ENCODE measurements around the gene PPP2R3B.
"Not testable (repeated sequence)": the region's sequence is repeated elsewhere in the genome, so short reads cannot be mapped to it uniquely, and the experiment has no call there.

Gene PPP2R3B

DNA sequence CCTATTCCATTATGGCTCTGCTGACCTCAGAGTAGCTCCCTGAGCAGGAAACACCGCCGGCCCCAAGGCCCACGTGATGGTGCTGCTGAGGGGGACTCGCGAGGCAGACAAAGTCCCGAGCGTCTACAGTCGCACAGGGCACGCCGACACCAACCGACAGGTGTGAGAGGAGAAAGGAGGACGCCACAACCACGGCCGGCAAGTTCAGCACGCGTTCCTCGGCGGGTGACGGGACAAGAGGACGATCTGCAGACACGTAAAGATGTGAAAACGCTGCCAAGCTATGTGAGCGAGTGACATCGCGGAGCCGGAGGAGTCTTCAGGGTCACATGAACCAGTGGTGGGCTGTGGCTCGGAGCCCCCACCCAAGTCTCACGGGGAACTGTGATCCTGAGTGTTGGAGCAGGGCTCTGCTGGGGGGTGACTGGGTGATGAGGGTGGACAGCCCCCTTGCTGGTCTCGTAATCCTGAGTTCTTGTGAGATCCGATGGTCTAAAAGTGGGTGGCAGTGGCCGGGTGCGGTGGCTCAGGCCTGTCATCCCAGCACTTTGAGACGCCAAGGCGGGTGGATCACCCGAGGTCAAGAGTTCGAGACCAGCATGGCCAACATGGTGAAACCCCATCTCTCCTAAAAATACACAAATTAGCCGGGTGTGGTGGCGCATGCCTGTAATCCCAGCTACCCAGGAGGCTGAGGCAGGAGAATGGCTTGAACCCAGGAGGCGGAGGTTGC lies 34.0 kb downstream of the PPP2R3B start:
- in situ Hi-C loops (cut with MboI; ENCODE audit: low sequenced_read_pairs, unreplicated experiment), result no loop called here
- TF ChIP-seq, protein P1, sequence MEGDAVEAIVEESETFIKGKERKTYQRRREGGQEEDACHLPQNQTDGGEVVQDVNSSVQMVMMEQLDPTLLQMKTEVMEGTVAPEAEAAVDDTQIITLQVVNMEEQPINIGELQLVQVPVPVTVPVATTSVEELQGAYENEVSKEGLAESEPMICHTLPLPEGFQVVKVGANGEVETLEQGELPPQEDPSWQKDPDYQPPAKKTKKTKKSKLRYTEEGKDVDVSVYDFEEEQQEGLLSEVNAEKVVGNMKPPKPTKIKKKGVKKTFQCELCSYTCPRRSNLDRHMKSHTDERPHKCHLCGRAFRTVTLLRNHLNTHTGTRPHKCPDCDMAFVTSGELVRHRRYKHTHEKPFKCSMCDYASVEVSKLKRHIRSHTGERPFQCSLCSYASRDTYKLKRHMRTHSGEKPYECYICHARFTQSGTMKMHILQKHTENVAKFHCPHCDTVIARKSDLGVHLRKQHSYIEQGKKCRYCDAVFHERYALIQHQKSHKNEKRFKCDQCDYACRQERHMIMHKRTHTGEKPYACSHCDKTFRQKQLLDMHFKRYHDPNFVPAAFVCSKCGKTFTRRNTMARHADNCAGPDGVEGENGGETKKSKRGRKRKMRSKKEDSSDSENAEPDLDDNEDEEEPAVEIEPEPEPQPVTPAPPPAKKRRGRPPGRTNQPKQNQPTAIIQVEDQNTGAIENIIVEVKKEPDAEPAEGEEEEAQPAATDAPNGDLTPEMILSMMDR (IDR thresholded peaks at IDR 0.05; ENCODE audit: borderline replicate concordance, control extremely low read depth, extremely low read depth, insufficient read depth, missing control alignments), result no peak

DNA sequence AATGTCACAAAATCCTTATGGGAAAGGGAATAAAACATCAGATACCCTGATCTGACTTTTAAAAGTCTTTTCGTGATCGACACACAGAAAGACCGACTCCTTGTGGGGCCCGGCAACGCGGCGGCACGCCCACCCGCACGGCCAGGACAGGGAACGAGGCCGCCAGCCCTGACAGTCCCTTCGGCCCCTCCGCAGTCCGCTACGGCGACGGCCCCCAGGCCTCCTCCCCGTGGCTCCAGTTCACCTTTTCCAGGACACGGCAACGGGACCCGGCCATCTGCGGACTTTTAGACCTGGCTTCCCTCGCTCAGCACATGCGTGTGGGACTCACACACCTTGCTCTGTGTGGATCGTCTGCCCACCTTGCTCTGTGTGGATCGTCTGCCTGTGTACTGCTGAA lies 34.5 kb downstream of the PPP2R3B start:
- no peak for DNase-seq (ENCODE audit: low spot score)
- in situ Hi-C loops (cut with MboI; ENCODE audit: low sequenced_read_pairs, unreplicated experiment), result no loop called here
- TF ChIP-seq, protein P1 (IDR thresholded peaks at IDR 0.05; ENCODE audit: borderline replicate concordance, control extremely low read depth, extremely low read depth, insufficient read depth, missing control alignments), result no peak

More for the DNA sequence above, 34.0 kb downstream of the PPP2R3B start:
- DNase-seq (ENCODE audit: low spot score), result no peak

DNA sequence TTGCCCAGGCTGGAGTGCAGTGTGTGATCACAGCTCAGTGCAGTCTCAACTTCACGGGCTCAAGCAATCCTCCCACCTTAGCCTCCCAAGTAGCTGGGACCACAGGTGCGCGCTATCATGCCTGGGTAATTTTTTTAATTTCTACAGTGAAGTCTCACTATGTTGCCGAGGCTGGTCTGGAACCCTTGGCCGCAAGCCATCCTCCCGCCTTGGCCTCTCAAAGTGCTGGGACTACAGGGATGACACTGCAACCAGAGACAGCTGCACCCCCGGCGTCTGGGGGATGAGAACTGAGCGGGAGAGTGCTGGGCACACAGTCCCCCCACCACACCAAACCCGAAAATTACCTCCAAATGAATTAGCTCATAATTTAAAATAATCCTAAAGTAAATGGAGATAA lies 35.0 kb downstream of the PPP2R3B start:
- TF ChIP-seq, protein P1 (IDR thresholded peaks at IDR 0.05; ENCODE audit: borderline replicate concordance, control extremely low read depth, extremely low read depth, insufficient read depth, missing control alignments), result no peak
- in situ Hi-C loops (cut with MboI; ENCODE audit: low sequenced_read_pairs, unreplicated experiment), result no loop called here
- no peak for DNase-seq (ENCODE audit: low spot score)

DNA sequence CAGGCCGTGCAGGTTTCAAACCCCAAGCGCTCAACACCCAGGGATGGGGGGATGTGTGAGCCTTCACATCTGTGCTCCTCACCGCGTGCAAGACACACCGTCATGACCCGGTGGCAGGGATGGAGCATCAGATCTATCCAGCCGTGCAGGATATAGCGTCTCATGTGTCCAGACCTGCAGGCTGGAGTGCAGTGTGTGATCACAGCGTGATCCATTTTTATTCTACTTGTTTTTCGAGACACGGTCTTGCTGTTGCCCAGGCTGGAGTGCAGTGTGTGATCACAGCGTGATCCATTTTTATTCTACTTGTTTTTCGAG lies 35.4 kb downstream of the PPP2R3B start:
- not testable (repeated sequence) for DNase-seq (ENCODE audit: low spot score)

DNA sequence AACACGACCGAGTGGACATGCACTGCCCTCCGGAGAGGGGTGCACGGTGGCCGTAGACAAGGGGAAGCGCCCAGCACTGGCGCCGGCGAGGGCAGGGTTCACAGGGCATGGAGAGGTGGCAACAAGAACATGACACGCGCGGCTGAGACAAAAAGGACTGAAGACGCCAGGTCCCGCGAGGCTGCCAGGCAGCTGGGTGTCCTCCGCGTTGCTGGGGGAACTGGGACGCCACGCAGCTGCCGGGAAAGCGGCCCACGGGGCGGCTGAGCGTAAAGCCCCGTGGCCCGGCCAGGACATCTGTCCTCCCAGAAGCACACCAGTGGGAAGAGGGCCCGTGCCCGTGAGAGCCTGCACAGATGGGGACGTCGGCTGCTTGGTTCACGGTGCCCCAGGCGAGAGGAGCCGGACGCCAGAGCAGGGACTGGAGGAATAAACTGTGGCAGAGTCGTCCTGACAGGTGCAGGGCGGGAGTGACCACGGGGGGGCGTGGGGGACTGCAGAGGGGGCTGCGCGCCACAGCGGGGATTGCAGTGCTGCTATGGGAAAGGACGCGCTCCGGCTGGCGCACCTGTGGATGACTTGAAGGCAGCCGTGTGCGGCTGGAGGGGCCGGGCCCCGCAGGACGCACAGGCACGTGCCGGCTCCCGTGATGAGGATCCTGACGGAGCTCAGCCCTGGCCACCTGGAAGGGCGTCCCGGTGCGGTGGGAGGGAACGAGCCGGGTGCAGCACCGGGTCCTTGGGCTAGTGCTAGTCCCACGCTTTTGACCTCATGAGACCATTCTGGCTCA lies 36.0 kb downstream of the PPP2R3B start:
- in situ Hi-C loops (cut with MboI; ENCODE audit: low sequenced_read_pairs, unreplicated experiment), result no loop called here
- no peak for DNase-seq (ENCODE audit: low spot score)
- TF ChIP-seq, protein P1 (IDR thresholded peaks at IDR 0.05; ENCODE audit: borderline replicate concordance, control extremely low read depth, extremely low read depth, insufficient read depth, missing control alignments), result no peak

More for the DNA sequence above, 35.4 kb downstream of the PPP2R3B start:
- in situ Hi-C loops (cut with MboI; ENCODE audit: low sequenced_read_pairs, unreplicated experiment), result not testable (repeated sequence)

DNA sequence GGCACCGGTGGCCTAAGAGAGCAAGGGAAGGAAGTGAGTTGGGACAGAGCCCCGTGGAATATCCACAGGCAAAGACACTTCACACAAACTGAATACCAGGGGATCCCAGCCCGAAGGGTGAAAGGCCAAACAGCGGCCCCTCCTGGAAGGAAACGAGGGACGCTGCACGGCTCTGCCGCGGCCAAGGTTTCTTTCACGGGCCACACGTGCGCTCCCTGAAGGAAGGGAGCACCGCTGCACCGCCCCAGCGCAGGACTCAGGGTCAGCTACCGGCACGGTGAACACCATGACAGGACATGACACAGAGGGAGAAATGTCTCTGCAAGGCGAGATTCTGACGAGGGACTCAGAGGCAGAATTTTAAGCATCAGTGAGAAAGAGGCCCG lies 36.6 kb downstream of the PPP2R3B start:
- TF ChIP-seq, protein P1 (IDR thresholded peaks at IDR 0.05; ENCODE audit: borderline replicate concordance, control extremely low read depth, extremely low read depth, insufficient read depth, missing control alignments), result no peak
- in situ Hi-C loops (cut with MboI; ENCODE audit: low sequenced_read_pairs, unreplicated experiment), result no loop called here
- DNase-seq (ENCODE audit: low spot score), result no peak

DNA sequence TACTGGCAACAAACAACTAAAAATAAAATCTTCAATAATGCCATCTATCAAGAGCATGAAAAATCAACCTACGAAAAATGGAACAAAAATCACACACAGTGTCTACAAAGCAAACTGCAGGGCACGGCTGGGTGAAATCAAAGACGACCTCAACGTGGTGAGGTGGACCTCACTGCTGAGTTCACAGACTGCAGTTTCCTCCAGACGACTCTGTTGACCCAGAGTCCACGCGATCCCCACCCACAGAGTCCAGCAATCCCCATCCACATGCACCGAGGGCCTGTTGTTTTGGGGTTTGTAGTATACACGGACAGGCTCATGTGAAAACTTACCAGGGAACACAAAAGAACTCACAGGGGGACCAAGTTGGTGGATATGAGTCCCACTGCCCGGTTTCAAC lies 37.0 kb downstream of the PPP2R3B start:
- in situ Hi-C loops (cut with MboI; ENCODE audit: low sequenced_read_pairs, unreplicated experiment), result no loop called here
- DNase-seq (ENCODE audit: low spot score), result no peak
- TF ChIP-seq, protein P1 (IDR thresholded peaks at IDR 0.05; ENCODE audit: borderline replicate concordance, control extremely low read depth, extremely low read depth, insufficient read depth, missing control alignments), result no peak

Measured in GM13976 (cell line).